DOHH2 (cell line): ENCODE measurements around the gene SFXN1.

Experiments used
- H3F3A ChIP-seq: fragments of 200-600 bp; sonication (generic), shearing (Covaris generic); 2 replicates; pipeline ENCODE4 v1.6.0; 2016; ENCODE audit warnings: antibody characterized with exemption, mild to moderate bottlenecking; ENCODE audit not compliant: control insufficient read depth, insufficient read depth
- H3K27ac ChIP-seq: fragments of 200-600 bp; sonication (generic); 2 replicates; pipeline ENCODE4 v1.5.1; 2014; ENCODE audit warnings: low read depth, mild to moderate bottlenecking, low read length, moderate library complexity
- H3K27me3 ChIP-seq: fragments of 200-600 bp; sonication (generic); 2 replicates; pipeline ENCODE4 v1.6.1; 2014; ENCODE audit warnings: mild to moderate bottlenecking, low read length, mixed read lengths; ENCODE audit not compliant: control insufficient read depth
- H3K36me3 ChIP-seq: fragments of 200-600 bp; sonication (generic); 2 replicates; pipeline ENCODE4 v1.6.1; 2014; ENCODE audit warnings: mild to moderate bottlenecking, low read length, moderate library complexity, mixed read lengths; ENCODE audit not compliant: control insufficient read depth
- H3K4me1 ChIP-seq: fragments of 200-600 bp; sonication (generic); 2 replicates; pipeline ENCODE4 v1.6.1; 2014; ENCODE audit warnings: mild to moderate bottlenecking, low read length, mixed read lengths; ENCODE audit not compliant: control insufficient read depth
- H3K4me2 ChIP-seq: fragments of 200-600 bp; sonication (generic); 2 replicates; pipeline ENCODE4 v1.6.0; 2014; ENCODE audit warnings: mild to moderate bottlenecking, low read length, moderate library complexity
- H3K4me3 ChIP-seq: fragments of 200-600 bp; sonication (generic); 2 replicates; pipeline ENCODE4 v1.5.1; 2014; ENCODE audit warnings: mild to moderate bottlenecking, low read length, mixed read lengths
- H3K79me2 ChIP-seq: fragments of 200-600 bp; sonication (generic); 2 replicates; pipeline ENCODE4 v1.6.1; 2014; ENCODE audit warnings: mild to moderate bottlenecking, low read length, mixed read lengths; ENCODE audit not compliant: control insufficient read depth
- H3K9me2 ChIP-seq: fragments of 200-600 bp; sonication (generic); replicated peaks from 2 replicates; pipeline ENCODE4 v1.6.1; 2014; ENCODE audit warnings: mild to moderate bottlenecking, low read length, mixed read lengths; ENCODE audit not compliant: control insufficient read depth
- H3K9me3 ChIP-seq: fragments of 200-600 bp; sonication (generic); 2 replicates; pipeline ENCODE4 v1.6.1; 2014; ENCODE audit warnings: antibody characterized with exemption, low read length, mixed read lengths; ENCODE audit not compliant: control insufficient read depth, insufficient read depth
- H4K20me1 ChIP-seq: fragments of 200-600 bp; sonication (generic); 2 replicates; pipeline ENCODE4 v1.6.0; 2014; ENCODE audit warnings: low read depth, mild to moderate bottlenecking, antibody characterized with exemption, low read length, moderate library complexity; ENCODE audit not compliant: control insufficient read depth, insufficient read depth
- CTCF ChIP-seq: fragments of 200-600 bp; sonication (generic); IDR thresholded peaks from one replicate; pipeline ENCODE4 v1.5.1; 2014; ENCODE audit warnings: antibody characterized with exemption, mild to moderate bottlenecking, low read depth, low read length; ENCODE audit not compliant: poor library complexity, severe bottlenecking
- EZH2phosphoT487 ChIP-seq: fragments of 200-600 bp; sonication (generic); IDR thresholded peaks from 2 replicates; pipeline ENCODE4 v1.6.1; 2017; ENCODE audit warnings: borderline replicate concordance, mild to moderate bottlenecking, antibody characterized with exemption, low read length, moderate library complexity, mixed read lengths

Gene SFXN1

DNA sequence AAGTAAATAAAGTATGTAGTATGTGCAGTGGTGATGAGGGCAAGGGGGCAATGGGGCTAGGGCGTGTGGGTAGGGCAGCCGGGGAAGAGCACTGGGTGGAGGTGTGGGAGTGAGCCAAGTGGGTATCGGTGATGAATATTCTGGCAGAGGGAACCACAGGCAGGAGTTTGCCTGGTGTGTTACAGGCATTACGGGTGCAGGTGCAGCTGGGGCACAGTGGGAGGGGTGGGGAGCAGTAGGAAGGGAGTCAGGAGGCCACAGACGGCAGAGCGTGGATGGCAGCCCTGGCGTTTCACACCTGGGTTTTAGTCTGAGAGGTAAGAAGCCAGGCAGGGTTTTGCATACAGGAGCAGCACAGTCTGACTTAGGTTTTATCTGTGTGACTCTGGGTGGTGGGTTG lies 35.4 kb downstream of the SFXN1 start:
- H3F3A ChIP-seq: no peaks in the 10 kb centered on the region
- no peak for TF ChIP-seq EZH2phosphoT487
- TF ChIP-seq CTCF: no peak
- H3K36me3 ChIP-seq: peaks cover 97% of the 10 kb centered on the region
- H3K4me2 ChIP-seq: no peak overlapping the region
- no peaks in the 10 kb centered on the region for H3K4me1 ChIP-seq
- no peaks in the 10 kb centered on the region for H3K9me2 ChIP-seq
- H3K79me2 ChIP-seq: no peaks in the 10 kb centered on the region
- H3K27ac ChIP-seq: no peak overlapping the region
- H4K20me1 ChIP-seq: no peaks in the 10 kb centered on the region
- H3K4me3 ChIP-seq: no peak overlapping the region
- no peaks in the 10 kb centered on the region for H3K27me3 ChIP-seq
- no peaks in the 10 kb centered on the region for H3K9me3 ChIP-seq

GRCh38 chr5:175516933-175517823 lies 38.8 kb downstream of the SFXN1 start:
- Histone ChIP-seq H3K4me1 (no peaks in the 10 kb centered on the region), H3K36me3 (peaks cover 92% of the 10 kb centered on the region), H3K79me2 (no peaks in the 10 kb centered on the region), H3K9me3 (no peaks in the 10 kb centered on the region), H3K27ac (no peak overlapping the region), H4K20me1 (no peaks in the 10 kb centered on the region), H3K4me2 (no peak overlapping the region), H3K27me3 (no peaks in the 10 kb centered on the region), H3K4me3 (no peak overlapping the region), H3F3A (no peaks in the 10 kb centered on the region), H3K9me2 (no peaks in the 10 kb centered on the region)
- TF ChIP-seq EZH2phosphoT487 (no peak), CTCF (no peak)

- H3K4me2 ChIP-seq: no peak overlapping the region
- H4K20me1 ChIP-seq: no peaks in the 10 kb centered on the region
- H3K27me3 ChIP-seq: no peaks in the 10 kb centered on the region
- no peaks in the 10 kb centered on the region for H3K9me3 ChIP-seq
- TF ChIP-seq CTCF (no peak), EZH2phosphoT487 (no peak)
- peaks cover 92% of the 10 kb centered on the region for H3K36me3 ChIP-seq
- no peaks in the 10 kb centered on the region for H3F3A ChIP-seq
- no peaks in the 10 kb centered on the region for H3K79me2 ChIP-seq
- no peaks in the 10 kb centered on the region for H3K4me1 ChIP-seq
- H3K4me3 ChIP-seq: no peak overlapping the region
- H3K9me2 ChIP-seq: no peaks in the 10 kb centered on the region
- no peak overlapping the region for H3K27ac ChIP-seq
Observed at GRCh38 chr5:175517824-175518450, 39.6 kb downstream of the SFXN1 start.
